ENCODE measurements around the gene SLC7A5.
"Not testable (repeated sequence)": the region's sequence is repeated elsewhere in the genome, so short reads cannot be mapped to it uniquely, and the experiment has no call there.

- TF ChIP-seq CTCF (IDR thresholded peaks at IDR 0.05 in 4 of 5, conservative IDR thresholded peaks at IDR 0.05 in 1 of 5); POLR2A (IDR thresholded peaks at IDR 0.05): not testable (repeated sequence)
Measured at GRCh38 chr16:87888346-87888745, 19.0 kb upstream of the SLC7A5 start.
